Amygdala (tissue), 56 donors: Measurements from ENCODE around the gene GDPD1.
"Not testable (repeated sequence)": the region's sequence is repeated elsewhere in the genome, so short reads cannot be mapped to it uniquely, and the experiment has no call there.

Experiments used
- DNase-seq, 56 donors: peaks; one replicate each; lab custom pipeline; 2025; lab: John Stamatoyannopoulos, UW

Gene GDPD1

DNA sequence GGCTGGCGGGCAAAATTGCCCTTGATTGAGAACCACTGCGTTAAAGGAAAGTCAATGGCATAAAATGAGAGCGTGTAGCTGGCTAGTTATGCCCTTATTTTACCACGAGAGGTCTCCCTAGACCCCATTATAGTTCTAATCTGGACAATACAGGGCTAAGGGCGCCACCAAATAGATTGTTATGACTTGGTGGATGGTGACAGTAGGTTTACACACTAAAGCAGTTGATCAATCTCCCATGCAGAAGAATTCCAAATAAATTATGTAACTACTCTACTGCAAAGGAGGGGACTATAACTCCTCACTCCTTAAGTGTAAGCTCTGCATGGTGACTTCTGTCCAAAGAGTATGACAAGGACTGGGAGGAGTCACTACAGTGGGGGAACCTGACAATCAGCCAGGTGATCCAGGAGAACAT lies 90.7 kb downstream of the GDPD1 start:
- peak in 24 of 56 donors; percentile 2 to 81 (median 22) for DNase-seq

DNA sequence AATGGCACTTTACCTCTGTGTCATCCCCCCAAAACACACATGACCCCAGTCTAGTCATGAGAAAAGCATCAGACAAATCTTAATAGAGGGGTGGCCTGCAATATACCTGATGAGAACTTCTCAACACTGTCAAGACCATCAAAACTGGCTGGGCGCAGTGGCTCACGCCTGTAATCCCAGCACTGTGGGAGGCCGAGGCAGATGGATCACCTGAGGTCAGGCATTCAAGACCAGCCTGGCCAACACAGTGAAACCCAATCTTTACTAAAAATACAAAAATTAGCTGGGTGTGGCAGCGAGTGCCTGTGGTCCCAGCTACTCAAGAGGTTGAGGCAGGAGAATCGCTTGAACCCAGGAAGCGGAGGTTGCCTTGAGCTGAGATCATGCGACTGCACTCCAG lies 91.2 kb downstream of the GDPD1 start:
- not testable (repeated sequence) for DNase-seq

DNA sequence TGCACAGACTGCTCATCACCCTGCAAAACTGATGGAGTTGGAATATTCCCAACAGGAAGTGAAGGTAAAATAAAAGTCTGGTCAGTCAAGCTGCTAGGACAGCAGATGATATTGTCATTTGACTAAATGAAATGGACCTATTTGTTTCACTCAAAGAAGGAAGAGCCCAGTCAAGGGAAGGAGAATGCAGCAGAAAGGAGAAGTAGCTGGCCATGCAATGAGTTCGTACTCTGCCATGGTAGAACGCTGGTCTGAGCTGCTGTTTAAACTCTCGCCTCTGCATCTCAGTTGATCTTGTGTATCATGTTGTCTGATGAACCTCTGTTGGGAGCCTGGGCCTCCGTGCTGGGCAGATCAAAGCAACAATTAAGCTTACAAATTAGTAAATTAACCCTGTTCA lies 95.6 kb downstream of the GDPD1 start:
- DNase-seq: no peak
